SW 1271 (cell line): ENCODE data around the gene BABAM1.
A peak's percentile ranks its signal among the peaks of the same experiment; 100 is the strongest.

Source experiments
- DNase-seq, 2 experiments: peaks; one replicate each; lab custom pipeline; 2025; lab: John Stamatoyannopoulos, UW

The BABAM1 gene

DNA sequence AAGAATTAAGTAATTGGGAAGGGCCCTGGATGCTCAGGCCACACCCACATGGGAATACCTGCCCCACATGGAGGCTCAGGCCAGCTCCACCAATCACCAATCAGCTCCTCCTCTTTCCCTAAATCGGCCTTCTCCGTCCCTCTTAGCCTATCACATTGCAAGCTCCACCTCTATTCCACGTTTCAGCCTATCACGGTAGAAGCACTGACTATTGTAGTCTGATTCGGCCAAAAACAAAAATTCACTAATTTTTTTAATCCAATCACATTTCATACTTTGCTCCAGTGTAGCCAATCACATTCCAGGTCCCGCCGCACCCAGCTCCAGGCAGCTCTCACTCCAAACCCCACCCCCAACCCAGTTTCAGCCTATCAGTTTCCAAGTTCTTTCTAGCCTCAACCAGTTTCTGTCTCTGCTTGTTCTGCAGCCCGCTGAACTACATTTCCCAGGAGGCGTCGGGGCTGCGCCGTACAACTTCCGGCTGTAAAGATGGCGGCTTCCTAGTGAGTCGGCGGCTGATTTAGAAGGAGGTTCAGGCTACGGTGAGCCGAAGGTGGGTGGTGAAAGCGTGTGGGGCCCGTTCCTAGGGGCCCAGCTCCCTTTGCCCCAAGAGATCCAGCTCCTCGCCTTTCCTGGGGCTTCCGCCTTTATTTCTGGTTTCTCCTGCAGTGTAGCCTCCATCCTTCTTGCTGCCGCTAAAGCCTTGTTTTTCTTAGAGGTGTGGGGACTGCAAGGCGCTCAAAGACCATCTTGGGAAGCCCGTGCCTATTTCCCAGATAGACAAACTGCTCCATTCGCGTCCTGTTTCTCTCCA, at the start of gene BABAM1:
TSS of gene BABAM1 (plus strand) at position 469 of the 814 bp plus-strand sequence. CDS start 1,364 bp downstream, outside the sequence.
- DNase-seq = peak; percentile 95 to 99

GRCh38 chr19:17219286-17219685, 48.0 kb upstream of the BABAM1 start:
- no peak for DNase-seq

GRCh38 chr19:17220207-17220758, 47.0 kb upstream of the BABAM1 start:
- DNase-seq = peak in 1 of 2 experiments; percentile 48

- DNase-seq = no peak
These were observed 42.2 kb upstream of the BABAM1 start for GRCh38 chr19:17225053-17225452.

- DNase-seq = peak; percentile 93 to 96
These were observed 41.0 kb upstream of the BABAM1 start, which contains the start of gene OCEL1 for GRCh38 chr19:17226002-17226933. Gene OCEL1, plus strand, starts transcription at chr19:17226226. Its CDS starts 22 bp downstream, at chr19:17226248.

DNA sequence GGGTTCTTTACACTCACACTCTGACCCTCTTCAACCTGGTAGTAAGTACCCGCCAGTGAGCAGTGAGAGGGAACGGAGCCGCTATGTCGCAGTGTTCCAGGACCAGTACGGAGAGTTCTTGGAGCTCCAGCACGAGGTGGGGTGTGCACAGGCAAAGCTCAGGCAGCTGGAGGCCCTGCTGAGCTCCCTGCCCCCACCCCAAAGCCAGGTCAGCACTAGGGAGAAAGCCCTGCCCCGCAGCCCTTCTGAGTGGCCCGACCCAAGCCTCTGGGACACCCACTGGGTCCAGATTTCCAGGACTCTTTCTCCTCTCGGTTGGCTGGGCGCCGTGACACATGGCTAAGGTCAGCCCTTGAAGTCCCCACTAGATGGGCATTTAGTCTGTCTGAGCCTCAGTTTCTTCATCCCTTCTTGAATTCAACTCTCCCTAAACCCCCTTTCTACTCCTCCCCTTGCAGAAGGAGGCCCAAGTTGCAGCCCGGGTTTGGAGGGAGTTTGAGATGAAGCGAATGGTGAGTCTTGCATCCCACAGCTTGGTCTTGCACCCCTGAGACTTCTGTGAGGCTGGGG, 39.4 kb upstream of the BABAM1 start:
- no peak for DNase-seq

DNA sequence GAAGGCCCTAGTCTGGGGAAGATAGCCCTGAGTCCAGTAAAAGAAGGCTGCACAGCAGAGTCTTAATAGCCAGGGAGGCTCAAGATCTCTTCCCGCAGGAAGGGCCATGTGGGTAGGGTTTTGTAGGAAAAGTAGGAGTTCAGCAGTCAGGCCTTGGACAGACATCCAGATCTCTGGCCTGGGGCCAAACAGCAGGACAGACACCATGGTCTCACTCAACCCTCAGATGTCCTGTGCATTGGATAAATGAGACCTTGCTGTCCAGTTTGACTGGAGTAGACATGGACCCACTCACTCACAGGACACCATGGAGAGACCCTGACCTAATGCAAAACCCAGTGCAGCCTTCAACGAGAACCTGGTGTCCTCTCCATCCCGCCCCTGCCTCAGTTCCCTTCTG, 37.4 kb upstream of the BABAM1 start:
- no peak for DNase-seq

DNA sequence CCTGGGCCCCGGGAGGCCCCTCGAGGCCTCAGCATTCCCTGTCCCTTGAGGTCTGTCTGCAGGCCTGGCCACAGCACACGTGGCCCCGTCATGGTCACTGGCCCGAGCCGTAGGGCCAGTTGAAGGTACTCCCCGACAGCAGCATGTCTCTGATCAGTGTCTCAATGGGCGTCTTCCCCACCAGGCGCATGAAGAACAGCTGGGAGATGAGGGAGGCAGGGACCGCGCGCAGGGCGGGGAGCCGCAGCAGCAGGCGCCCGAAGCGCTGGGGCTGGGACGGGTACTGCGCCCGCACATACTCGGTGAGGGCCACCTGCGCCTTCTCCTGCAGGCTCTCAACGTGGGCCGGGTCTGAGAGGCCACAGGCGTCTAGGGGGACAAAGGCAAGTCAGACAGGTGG, 35.0 kb upstream of the BABAM1 start:
- no peak for DNase-seq

GRCh38 chr19:17234911-17235299, 32.3 kb upstream of the BABAM1 start:
- peak in 1 of 2 experiments; percentile 57 for DNase-seq

GRCh38 chr19:17235300-17235970, 31.8 kb upstream of the BABAM1 start:
- DNase-seq = peak in 1 of 2 experiments; percentile 67

GRCh38 chr19:17235971-17236777, 31.1 kb upstream of the BABAM1 start:
- DNase-seq = peak in 1 of 2 experiments; percentile 70

DNA sequence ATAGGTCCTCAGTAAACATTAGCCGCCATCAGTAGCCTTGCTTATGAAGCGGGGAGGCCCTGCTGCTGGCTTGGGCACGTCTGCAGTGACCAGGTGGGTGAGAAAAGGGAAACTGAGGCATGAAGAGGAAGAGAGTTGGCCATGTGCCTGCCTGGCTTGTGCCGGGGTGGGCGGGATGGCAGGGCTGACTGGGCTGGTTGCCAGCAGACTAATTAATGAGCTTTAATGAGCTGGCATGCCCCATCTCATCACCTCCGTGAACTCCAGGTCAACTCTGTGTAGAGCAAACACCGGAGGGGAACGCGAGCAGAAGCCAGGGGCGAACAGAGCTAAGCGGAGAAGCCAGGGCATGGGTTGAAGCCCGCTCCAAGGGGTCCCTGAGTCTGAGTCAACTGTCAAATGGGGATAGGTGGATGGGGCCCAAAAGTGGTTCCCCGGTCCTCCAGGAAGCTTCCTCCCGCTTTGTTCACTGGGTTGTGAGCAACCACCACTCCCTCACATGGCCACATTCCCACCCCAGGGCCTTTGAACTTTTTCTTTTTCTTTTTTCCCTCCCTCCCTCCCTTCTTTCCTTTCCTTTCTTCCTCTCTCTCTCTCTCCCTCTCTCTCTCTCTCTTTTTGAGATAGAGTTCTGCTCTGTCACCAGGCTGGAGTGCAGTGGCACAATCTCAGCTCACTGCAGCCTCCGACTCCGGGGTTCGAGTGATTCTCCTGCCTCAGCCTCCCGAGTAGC, 30.3 kb upstream of the BABAM1 start:
- no peak for DNase-seq

DNA sequence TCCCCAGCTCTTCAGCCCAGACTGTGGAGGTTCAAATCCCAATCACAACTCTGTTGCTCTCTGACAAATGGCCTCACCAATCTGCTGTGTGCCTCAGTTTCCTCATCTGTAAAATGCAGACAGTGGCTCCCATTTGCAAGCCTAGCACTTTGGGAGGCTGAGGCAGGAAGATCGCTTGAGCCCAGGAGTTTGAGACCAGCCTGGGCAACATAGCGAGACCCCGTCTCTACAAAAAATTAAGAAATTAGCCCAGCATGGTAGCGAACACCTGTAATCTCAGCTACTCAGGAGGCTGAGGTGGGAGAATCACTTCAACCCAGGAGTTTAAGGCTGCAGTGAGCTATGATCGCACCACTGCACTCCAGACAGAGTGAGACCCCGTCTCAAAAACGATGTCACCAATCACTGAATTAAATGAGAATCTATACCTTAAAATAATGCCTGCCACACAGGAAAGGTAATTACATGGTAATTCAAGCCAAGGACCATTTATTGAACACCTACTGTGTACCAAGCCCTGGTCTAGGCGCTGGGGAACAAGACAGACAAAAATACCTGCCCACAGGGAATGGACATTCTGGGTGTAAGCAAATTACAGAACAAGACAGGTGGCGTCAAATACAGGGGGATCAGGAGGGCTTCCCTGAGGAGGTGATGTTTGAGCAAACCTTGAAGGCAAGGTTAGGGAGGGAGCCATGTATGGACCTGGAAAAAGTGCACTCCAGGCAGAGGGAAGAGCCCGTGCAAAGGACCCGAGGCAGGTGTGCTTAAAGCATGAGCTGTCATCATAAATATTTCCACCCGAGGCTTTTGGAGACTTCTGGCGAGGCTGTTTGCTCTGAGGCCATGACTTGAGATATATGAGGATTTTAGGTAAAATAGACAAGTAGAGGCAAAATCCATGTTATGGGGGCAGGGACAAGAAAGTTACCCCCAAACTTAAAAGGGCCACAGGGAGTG, 29.2 kb upstream of the BABAM1 start:
- no peak for DNase-seq

GRCh38 chr19:17240062-17240752, 27.0 kb upstream of the BABAM1 start:
- no peak for DNase-seq

DNA sequence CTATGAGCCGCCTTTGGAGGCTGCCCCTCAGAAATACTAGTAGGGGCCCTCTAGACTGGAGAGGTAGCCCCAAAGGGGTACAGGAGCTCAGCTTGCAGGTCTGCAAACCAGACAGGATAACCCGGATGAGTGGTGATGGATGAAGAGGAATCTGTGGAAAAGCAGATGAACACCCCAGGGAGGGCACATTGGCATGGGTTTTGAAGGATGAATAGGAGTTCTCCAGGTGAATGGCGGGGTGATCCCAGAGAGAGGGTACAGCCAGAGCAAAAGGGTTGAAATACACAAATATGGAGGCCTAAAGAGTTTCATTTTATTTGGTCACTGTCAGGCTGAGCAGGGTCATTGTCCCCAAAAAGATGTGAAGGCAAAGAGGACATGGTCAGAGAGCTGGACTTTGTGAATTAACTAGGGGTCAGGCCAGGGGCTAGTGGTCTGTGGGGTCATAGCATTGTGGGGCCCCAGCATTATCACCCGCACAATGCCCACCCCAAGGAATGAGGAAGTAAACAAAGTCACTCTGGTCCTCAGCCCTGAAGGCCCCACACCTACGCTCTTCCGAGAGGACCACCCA, 26.3 kb upstream of the BABAM1 start:
- no peak for DNase-seq

DNA sequence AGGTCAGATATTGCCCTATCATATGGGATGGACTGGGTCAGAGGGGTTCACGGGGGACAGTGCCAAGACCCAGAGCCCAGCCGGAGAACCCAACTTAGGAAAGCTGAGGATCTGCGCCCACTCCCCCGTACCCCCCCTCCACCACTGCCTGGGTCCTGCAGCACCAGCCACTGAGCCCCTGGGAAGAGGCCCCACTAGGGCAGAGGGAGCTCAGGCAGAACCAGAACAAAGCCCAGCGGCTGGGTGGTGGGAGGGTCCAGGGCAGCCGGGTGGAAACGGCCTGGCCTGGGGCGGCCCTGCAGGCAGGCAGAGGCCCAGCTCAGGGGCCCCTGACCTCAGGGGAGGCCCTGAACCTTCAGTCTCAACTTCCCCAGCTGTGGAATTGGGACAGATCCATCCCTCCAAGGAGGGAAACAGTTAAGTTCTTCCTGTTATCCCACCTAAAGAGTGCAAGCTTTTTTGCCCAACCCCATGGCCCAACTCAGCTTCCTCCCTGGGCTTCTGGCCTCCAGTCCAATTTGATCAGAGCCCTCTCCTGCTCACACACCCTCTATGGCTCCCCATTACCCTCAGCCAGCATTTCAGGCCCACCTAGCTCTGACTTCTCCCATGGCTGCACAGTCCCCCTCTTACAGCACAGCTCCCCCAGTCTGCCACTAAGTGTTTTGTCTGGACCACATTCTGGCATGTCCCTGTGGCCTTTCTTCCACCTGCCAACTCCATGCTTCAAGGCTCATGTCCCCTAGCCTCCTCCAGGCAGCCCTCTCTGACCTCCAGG, 24.6 kb upstream of the BABAM1 start:
- DNase-seq = no peak
